Spinal cord (tissue), 10 donors: ENCODE data around the gene HK2. TPM values are rescaled to one million over a fixed set of nuclear protein-coding genes. Genes with fewer than 3 reads are reported as not detected.

ENCODE experiments used
- DNase-seq, 6 donors: peaks; one replicate each; pipeline versions ENCODE4 v3.0.0 to v3.0.0-alpha.2; 2013 to 2015; ENCODE audit warnings: low spot score in 6 of 6, low read depth in 4 of 6
- H3K27ac ChIP-seq: one replicate; pipeline ENCODE4 v1.5.1; 2013; ENCODE audit warnings: low read depth, low read length, control low read depth
- H3K27me3 ChIP-seq: one replicate; pipeline ENCODE4 v1.6.1; 2013; ENCODE audit warnings: low read length; ENCODE audit not compliant: control insufficient read depth, insufficient read depth
- H3K36me3 ChIP-seq: one replicate; pipeline ENCODE4 v1.6.1; 2013; ENCODE audit warnings: low read length; ENCODE audit not compliant: control insufficient read depth, insufficient read depth
- H3K4me1 ChIP-seq: one replicate; pipeline ENCODE4 v1.6.1; 2013; ENCODE audit warnings: low read length; ENCODE audit not compliant: control insufficient read depth, insufficient read depth
- H3K4me3 ChIP-seq: one replicate; pipeline ENCODE4 v1.5.1; 2013; ENCODE audit warnings: low read depth, low read length, control low read depth
- H3K9me3 ChIP-seq: one replicate; pipeline ENCODE4 v1.6.1; 2013; ENCODE audit warnings: low read length; ENCODE audit not compliant: control insufficient read depth, insufficient read depth
- WGBS: methylation state at CpG from one replicate; pipeline ENCODE4 v1.1.5; 2013; ENCODE audit warnings: missing lambda C conversion rate; ENCODE audit not compliant: insufficient coverage; 5-methylcytosine and 5-hydroxymethylcytosine counted together
- polyA plus RNA-seq, 2 donors: library from polyadenylated mRNA; unstranded; fragments of 120-200 nt; gene quantifications; one replicate each; pipeline ENCODE4 v1.2.1, GENCODE V29; 2013; ENCODE audit not compliant: insufficient read length in 2 of 2
- total RNA-seq, 2 donors: library from RNA; depleted of rRNA in 1 of 2; stranded (reverse); fragments of 120-200 nt in 1 of 2; fragments of >200 nt in 1 of 2; gene quantifications; one replicate each; pipeline versions ENCODE4 v1.2.3 to v1.2.4, GENCODE V29; 2013 to 2014
- donor health status: healthy.

HK2 gene
- total and polyA plus RNA-seq, 4 donors: 7.8 to 10.8 (median 10.3) TPM

GRCh38 chr2:74937221-74937880 lies 103.4 kb downstream of the HK2 start:
- Histone ChIP-seq H3K4me3 (no peak overlapping the region), H3K4me1 (no peaks in the 10 kb centered on the region), H3K9me3 (no peaks in the 10 kb centered on the region), H3K27ac (no peak overlapping the region), H3K27me3 (no peaks in the 10 kb centered on the region), H3K36me3 (no peaks in the 10 kb centered on the region)
- no peak for DNase-seq
- WGBS: 100% methylated on average over 3 of the region's 6 CpGs

- Histone ChIP-seq H3K9me3 (no peaks in the 10 kb centered on the region), H3K27me3 (no peaks in the 10 kb centered on the region), H3K36me3 (no peaks in the 10 kb centered on the region), H3K4me3 (no peak overlapping the region), H3K27ac (no peak overlapping the region), H3K4me1 (no peaks in the 10 kb centered on the region)
- WGBS: 93% methylated on average over 3 of the region's 4 CpGs
- DNase-seq: no peak
These were observed 104.3 kb downstream of the HK2 start for GRCh38 chr2:74938264-74938663.

- WGBS: 100% methylated on average over 1 of the region's 7 CpGs
These were observed 106.2 kb downstream of the HK2 start for GRCh38 chr2:74939919-74940812.

DNA sequence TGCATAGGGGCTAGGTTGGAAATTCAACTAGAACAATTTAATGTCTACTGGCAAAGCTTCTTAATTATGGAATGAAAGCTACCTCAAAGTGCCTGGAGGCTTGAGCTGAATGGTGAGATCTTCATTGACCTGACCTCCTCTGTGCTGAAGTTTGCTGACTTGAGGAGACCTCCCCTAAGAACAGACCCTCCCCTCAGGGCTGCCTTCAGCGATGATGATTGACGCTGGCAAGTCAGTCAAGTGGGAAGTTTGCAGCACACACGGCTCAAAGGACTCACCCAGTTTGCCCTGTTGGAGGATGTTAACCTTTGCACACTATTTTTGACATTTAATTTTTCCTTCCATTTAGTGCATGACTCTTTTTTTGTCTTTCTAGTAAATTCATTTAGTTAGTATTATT lies 107.4 kb downstream of the HK2 start:
- WGBS: no CpG with 5 or more reads among the region's 3 CpGs

More at GRCh38 chr2:74939919-74940812, 106.2 kb downstream of the HK2 start:
- Histone ChIP-seq H3K27ac (no peak overlapping the region), H3K36me3 (no peaks in the 10 kb centered on the region), H3K27me3 (no peaks in the 10 kb centered on the region), H3K4me1 (no peaks in the 10 kb centered on the region), H3K4me3 (no peak overlapping the region), H3K9me3 (no peaks in the 10 kb centered on the region)
- no peak for DNase-seq

DNA sequence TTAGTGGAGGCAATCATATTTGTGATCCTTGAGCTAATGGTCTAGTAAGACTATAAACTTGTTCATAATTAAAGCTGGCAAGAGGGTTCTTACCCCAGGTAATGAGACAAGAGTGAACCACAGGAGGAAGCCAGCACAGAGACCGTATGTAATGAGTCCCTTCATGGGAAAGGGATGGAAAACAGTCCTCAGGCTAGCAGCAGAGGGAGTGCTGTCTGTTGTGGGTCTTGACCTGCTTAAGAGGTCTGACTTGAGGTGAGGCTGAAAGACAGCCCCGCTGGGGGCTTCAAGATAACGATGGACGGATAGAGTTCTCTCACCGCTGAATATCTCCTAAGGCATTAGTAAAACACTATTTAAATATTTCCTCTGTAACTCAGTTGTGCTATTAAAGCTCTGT lies 108.3 kb downstream of the HK2 start:
- Histone ChIP-seq H3K27me3 (no peaks in the 10 kb centered on the region), H3K27ac (no peak overlapping the region), H3K4me3 (no peak overlapping the region), H3K9me3 (no peaks in the 10 kb centered on the region), H3K4me1 (no peaks in the 10 kb centered on the region), H3K36me3 (no peaks in the 10 kb centered on the region)
- DNase-seq: no peak
- WGBS: 60% methylated on average over 2 of the region's 5 CpGs

More for the DNA sequence above, 107.4 kb downstream of the HK2 start:
- Histone ChIP-seq H3K27ac (no peak overlapping the region), H3K27me3 (no peaks in the 10 kb centered on the region), H3K4me1 (no peaks in the 10 kb centered on the region), H3K9me3 (no peaks in the 10 kb centered on the region), H3K4me3 (no peak overlapping the region), H3K36me3 (no peaks in the 10 kb centered on the region)
- DNase-seq: no peak

Other genes with a start within 250 kb of the HK2 start
- gene M1AP, start 185.8 kb upstream of the HK2 start, total RNA-seq: under 1 TPM; 0.33 to 0.69 TPM
- 1 to 10 TPM; 1.1 to 1.3 TPM for gene M1AP, start 185.8 kb upstream of the HK2 start, polyA plus RNA-seq
- 10 to 100 TPM in 1 of 2 donors, 1 to 10 TPM in 1; 7.3 to 17.2 TPM for gene SEMA4F, start 179.9 kb upstream of the HK2 start, total RNA-seq
- 10 to 100 TPM; 23.0 to 27.6 TPM for gene SEMA4F, start 179.9 kb upstream of the HK2 start, polyA plus RNA-seq
- gene POLE4, start 124.5 kb downstream of the HK2 start, total RNA-seq: 10 to 100 TPM; 20.7 to 61.1 TPM
- gene POLE4, start 124.5 kb downstream of the HK2 start, polyA plus RNA-seq: 10 to 100 TPM; 82.5 to 88.9 TPM